Peyer's patch (tissue), 4 donors: ENCODE data around the gene DDX47.

Experiments
- POLR2A ChIP-seq, 2 donors: fragments of 450-650 bp; IDR thresholded peaks; one replicate each; pipeline ENCODE4 v1.5.1; 2017; ENCODE audit warnings: antibody characterized with exemption in 2 of 2, mild to moderate bottlenecking in 2 of 2, moderate library complexity in 2 of 2
- TF ChIP-seq, protein P1 (sequence below), 6 experiments: fragments of 450-650 bp in 4 of 6; fragments of 200-600 bp in 2 of 6; sonication (generic) in 1 of 6; IDR thresholded peaks; one replicate each; pipeline ENCODE4 v1.5.1; 2017 to 2019; ENCODE audit warnings: antibody characterized with exemption in 6 of 6, mild to moderate bottlenecking in 3 of 6, moderate library complexity in 1 of 6

DNA sequence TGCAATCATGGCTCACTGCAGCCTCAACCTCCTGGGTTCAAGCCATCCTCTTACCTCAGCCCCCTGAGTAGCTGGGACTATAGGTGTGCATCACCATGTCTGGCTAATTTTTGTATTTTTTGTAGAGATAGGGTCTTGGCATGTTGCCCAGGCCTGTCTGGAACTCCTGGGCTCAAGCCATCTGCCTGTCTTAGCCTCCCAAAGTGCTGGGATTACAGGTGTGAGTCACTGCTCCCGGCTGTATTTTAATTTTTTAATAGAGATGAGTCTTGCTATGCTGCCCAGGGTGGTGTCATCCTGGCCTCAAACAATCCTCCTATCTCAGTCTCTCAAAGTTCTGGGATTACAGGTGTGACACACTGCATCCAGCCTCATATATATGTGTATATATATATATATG is 46.5 kb downstream of the DDX47 start:
- no peak for TF ChIP-seq POLR2A (IDR thresholded peaks at IDR 0.05)
- TF ChIP-seq, protein P1, sequence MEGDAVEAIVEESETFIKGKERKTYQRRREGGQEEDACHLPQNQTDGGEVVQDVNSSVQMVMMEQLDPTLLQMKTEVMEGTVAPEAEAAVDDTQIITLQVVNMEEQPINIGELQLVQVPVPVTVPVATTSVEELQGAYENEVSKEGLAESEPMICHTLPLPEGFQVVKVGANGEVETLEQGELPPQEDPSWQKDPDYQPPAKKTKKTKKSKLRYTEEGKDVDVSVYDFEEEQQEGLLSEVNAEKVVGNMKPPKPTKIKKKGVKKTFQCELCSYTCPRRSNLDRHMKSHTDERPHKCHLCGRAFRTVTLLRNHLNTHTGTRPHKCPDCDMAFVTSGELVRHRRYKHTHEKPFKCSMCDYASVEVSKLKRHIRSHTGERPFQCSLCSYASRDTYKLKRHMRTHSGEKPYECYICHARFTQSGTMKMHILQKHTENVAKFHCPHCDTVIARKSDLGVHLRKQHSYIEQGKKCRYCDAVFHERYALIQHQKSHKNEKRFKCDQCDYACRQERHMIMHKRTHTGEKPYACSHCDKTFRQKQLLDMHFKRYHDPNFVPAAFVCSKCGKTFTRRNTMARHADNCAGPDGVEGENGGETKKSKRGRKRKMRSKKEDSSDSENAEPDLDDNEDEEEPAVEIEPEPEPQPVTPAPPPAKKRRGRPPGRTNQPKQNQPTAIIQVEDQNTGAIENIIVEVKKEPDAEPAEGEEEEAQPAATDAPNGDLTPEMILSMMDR (IDR thresholded peaks at IDR 0.05), result no peak
